ENCODE measurements around the gene NSD1. TPM values are rescaled to one million over a fixed set of nuclear protein-coding genes. Genes with fewer than 3 reads are reported as not detected.

Gene NSD1
- total and polyA plus RNA-seq, 10 of the 15 experiments (the other 5 are each of a cell fraction or from before 2014, with no cell fraction given) = 7.0 to 57.9 (median 30.4) TPM

DNA sequence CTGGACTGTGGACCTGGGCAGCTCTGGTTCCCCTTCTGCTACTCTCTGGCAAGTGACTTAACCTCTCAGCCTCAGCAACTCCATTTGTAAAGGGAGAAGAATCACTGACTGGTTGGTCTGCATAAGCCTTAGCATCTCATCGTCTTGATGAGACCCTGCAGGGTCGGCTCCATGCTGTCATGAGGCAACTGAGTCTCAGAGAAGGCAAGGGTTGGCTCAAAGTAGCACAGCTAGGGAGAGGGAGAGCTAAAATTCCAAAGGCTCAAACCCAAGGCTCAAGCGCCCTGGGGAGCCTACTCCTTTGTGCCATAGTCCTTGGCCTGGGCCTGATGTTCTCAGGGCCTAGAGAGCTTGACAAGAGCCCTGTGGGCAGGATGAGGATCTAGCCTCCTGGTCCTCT is 42.3 kb upstream of the NSD1 start:
- WGBS (ENCODE audit: insufficient coverage, insufficient replicate concordance, low lambda C conversion rate, missing lambda C conversion rate) = 13% methylated on average over 3 of the region's 3 CpGs
- BruUV-seq (replicated peaks) = no TSS peak
- SMC1A ChIA-PET (ENCODE audit: uncharacterized antibody, unreplicated experiment) = no interaction called here
- TF ChIP-seq FOS (IDR thresholded peaks at IDR 0.05; ENCODE audit: borderline replicate concordance, extremely low read depth, insufficient read length) = no peak
- TF ChIP-seq RAD21 (IDR thresholded peaks at IDR 0.05; ENCODE audit: insufficient read depth, low read depth, low read length) = no peak
- TF ChIP-seq BCL11A (IDR thresholded peaks at IDR 0.05; ENCODE audit: low read depth, low read length) = no peak
- TF ChIP-seq SIX5 (IDR thresholded peaks at IDR 0.05; ENCODE audit: low read depth, low read length, severe bottlenecking) = no peak
- TF ChIP-seq LARP7 (IDR thresholded peaks at IDR 0.05) = no peak
- TF ChIP-seq MEF2B (IDR thresholded peaks at IDR 0.05; ENCODE audit: partially characterized antibody, poor library complexity, severe bottlenecking) = no peak
- TF ChIP-seq, protein P1, sequence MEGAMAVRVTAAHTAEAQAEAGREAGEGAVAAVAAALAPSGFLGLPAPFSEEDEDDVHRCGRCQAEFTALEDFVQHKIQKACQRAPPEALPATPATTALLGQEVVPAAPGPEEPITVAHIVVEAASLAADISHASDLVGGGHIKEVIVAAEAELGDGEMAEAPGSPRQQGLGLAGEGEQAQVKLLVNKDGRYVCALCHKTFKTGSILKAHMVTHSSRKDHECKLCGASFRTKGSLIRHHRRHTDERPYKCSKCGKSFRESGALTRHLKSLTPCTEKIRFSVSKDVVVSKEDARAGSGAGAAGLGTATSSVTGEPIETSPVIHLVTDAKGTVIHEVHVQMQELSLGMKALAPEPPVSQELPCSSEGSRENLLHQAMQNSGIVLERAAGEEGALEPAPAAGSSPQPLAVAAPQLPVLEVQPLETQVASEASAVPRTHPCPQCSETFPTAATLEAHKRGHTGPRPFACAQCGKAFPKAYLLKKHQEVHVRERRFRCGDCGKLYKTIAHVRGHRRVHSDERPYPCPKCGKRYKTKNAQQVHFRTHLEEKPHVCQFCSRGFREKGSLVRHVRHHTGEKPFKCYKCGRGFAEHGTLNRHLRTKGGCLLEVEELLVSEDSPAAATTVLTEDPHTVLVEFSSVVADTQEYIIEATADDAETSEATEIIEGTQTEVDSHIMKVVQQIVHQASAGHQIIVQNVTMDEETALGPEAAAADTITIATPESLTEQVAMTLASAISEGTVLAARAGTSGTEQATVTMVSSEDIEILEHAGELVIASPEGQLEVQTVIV (IDR thresholded peaks at IDR 0.05; ENCODE audit: borderline replicate concordance, partially characterized antibody) = no peak
- no peak for TF ChIP-seq SMAD5 (IDR thresholded peaks at IDR 0.05; ENCODE audit: low read depth)
- RAD21 ChIA-PET (ENCODE audit: unreplicated experiment) = no interaction called here
- Histone ChIP-seq H3K27me3 (replicated peaks in 1 of 2; ENCODE audit: control insufficient read depth in 2 of 2, insufficient read depth in 2 of 2, low read length in 1 of 2) (peaks cover 0 to 4% of the 10 kb centered on the region in 2 experiments; a peak in 3 of 4 replicates), H3K4me1 (ENCODE audit: control insufficient read depth, insufficient read depth, low read length) (0 out of 2 replicates have a peak, but pooled peaks cover 2% of the 10 kb centered on the region), H3K4me3 (no peak overlapping the region), H3K9ac (ENCODE audit: control insufficient read depth, insufficient read depth, low read length) (no peak overlapping the region), H4K20me1 (ENCODE audit: control insufficient read depth, insufficient read depth) (no peaks in the 10 kb centered on the region), H3K79me2 (ENCODE audit: control insufficient read depth, insufficient read depth, low read length) (no peaks in the 10 kb centered on the region), H3K27ac (ENCODE audit: control insufficient read depth, insufficient read depth) (no peak overlapping the region), H3K36me3 (ENCODE audit: control insufficient read depth in 2 of 2, insufficient read depth in 2 of 2, low read length in 1 of 2) (no peaks in the 10 kb centered on the region), H3K9me3 (replicated peaks; ENCODE audit: control insufficient read depth, insufficient read depth, low read length) (no peaks in the 10 kb centered on the region), H3K4me2 (ENCODE audit: control insufficient read depth, insufficient read depth) (no peak overlapping the region), H2AFZ (ENCODE audit: control insufficient read depth, low read depth, low read length) (no peak overlapping the region)
- in situ Hi-C loops (cut with MboI) (no loop called here), intact Hi-C loops (cut with micrococcal nuclease; ENCODE audit: unreplicated experiment) (no loop called here)
- POLR2A ChIA-PET = no interaction called here
- no peak for DNase-seq (ENCODE audit: low read depth, low spot score)
- no peak for ATAC-seq
- FAIRE-seq = no peak
- CTCF ChIA-PET = no interaction called here
